NB4 (cell line): ENCODE measurements around the gene IGF2BP3.
A peak's percentile ranks its signal among the peaks of the same experiment; 100 is the strongest.

Source experiments
- MYC ChIP-seq: IDR thresholded peaks from 2 replicates; pipeline ENCODE4 v1.6.1; 2011; ENCODE audit warnings: low read depth, low read length
- POLR2A ChIP-seq: IDR thresholded peaks from 2 replicates; pipeline ENCODE4 v1.6.1; 2011; ENCODE audit warnings: mild to moderate bottlenecking; ENCODE audit not compliant: insufficient read length; ENCODE audit errors: extremely low read depth
- TF ChIP-seq, protein P1 (sequence below): IDR thresholded peaks from one replicate; pipeline ENCODE4 v1.5.1; 2012; ENCODE audit warnings: low read depth, low read length
- TF ChIP-seq, protein P2 (sequence below): IDR thresholded peaks from 2 replicates; pipeline ENCODE4 v1.6.1; 2011; ENCODE audit warnings: low read depth, low read length

DNA sequence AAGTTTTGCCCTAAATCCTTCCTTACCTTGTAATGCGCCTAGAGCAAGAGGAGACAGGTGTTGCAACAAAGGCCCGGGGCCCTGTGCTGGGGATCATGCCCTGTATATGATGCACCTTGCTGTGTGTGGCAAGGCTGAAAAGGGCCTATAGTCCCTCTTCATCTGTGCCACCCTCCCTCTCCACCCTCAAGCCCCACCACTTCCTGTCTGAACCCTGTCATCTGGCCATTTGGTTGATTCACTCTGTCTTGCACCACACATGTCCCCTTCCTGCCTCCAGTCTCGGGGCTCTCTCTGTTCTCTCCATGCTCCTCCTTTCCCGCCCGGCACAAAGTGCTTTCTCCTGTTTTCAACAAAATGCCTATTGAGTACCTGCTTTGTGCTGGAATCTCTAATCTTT lies 182.7 kb downstream of the IGF2BP3 start:
- TF ChIP-seq, protein P1, sequence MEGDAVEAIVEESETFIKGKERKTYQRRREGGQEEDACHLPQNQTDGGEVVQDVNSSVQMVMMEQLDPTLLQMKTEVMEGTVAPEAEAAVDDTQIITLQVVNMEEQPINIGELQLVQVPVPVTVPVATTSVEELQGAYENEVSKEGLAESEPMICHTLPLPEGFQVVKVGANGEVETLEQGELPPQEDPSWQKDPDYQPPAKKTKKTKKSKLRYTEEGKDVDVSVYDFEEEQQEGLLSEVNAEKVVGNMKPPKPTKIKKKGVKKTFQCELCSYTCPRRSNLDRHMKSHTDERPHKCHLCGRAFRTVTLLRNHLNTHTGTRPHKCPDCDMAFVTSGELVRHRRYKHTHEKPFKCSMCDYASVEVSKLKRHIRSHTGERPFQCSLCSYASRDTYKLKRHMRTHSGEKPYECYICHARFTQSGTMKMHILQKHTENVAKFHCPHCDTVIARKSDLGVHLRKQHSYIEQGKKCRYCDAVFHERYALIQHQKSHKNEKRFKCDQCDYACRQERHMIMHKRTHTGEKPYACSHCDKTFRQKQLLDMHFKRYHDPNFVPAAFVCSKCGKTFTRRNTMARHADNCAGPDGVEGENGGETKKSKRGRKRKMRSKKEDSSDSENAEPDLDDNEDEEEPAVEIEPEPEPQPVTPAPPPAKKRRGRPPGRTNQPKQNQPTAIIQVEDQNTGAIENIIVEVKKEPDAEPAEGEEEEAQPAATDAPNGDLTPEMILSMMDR: no peak
- TF ChIP-seq POLR2A: no peak
- TF ChIP-seq, protein P2, sequence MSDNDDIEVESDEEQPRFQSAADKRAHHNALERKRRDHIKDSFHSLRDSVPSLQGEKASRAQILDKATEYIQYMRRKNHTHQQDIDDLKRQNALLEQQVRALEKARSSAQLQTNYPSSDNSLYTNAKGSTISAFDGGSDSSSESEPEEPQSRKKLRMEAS: peak; percentile 75; the same call in 1 of the 2 replicates
- peak; percentile 73 for TF ChIP-seq MYC
